Upper lobe of left lung (tissue), 6 donors: ENCODE measurements around the gene SPAG16. TPM values are rescaled to one million over a fixed set of nuclear protein-coding genes. Genes with fewer than 3 reads are reported as not detected.

Experiments used
- ATAC-seq, 2 donors: fragments of 200-7000 bp; cut with Tn5 transposase; one replicate each; pipeline ENCODE4 v1.9.1; 2022; ENCODE audit warnings: mild to moderate bottlenecking in 2 of 2, moderate library complexity in 2 of 2; ENCODE audit not compliant: low FRiP score in 2 of 2
- DNase-seq, 2 donors: peaks; one replicate each; pipeline ENCODE4 v3.0.0-alpha.2; 2019 to 2020
- H3K27ac ChIP-seq, 4 donors: fragments of 200-600 bp; sonication (generic); one replicate each; pipeline ENCODE4 v1.5.1; 2016 to 2019
- H3K27me3 ChIP-seq, 4 donors: fragments of 200-600 bp; sonication (generic); one replicate each; pipeline ENCODE4 v1.5.1; 2017 to 2019
- H3K36me3 ChIP-seq, 4 donors: fragments of 200-600 bp; sonication (generic); one replicate each; pipeline ENCODE4 v1.5.1; 2016 to 2019
- H3K4me1 ChIP-seq, 4 donors: fragments of 200-600 bp; sonication (generic); one replicate each; pipeline ENCODE4 v1.5.1; 2018 to 2019
- H3K4me3 ChIP-seq, 4 donors: fragments of 200-600 bp; sonication (generic); one replicate each; pipeline ENCODE4 v1.5.1; 2017 to 2019; ENCODE audit warnings: mild to moderate bottlenecking in 2 of 4, moderate library complexity in 1 of 4
- H3K9me3 ChIP-seq, 4 donors: fragments of 200-600 bp; sonication (generic); one replicate each; pipeline ENCODE4 v1.5.1; 2018 to 2019
- CTCF ChIP-seq, 6 experiments: fragments of 450-650 bp in 4 of 6; fragments of 200-600 bp in 2 of 6; sonication (generic) in 2 of 6; IDR thresholded peaks; one replicate each; pipeline ENCODE4 v1.5.1; 2016 to 2019; ENCODE audit warnings: antibody characterized with exemption in 6 of 6
- EP300 ChIP-seq, 4 donors: sonication (generic); formaldehyde crosslinking; IDR thresholded peaks; one replicate each; pipeline ENCODE4 v1.5.1; 2017; ENCODE audit warnings: antibody characterized with exemption in 4 of 4, control low read depth in 2 of 4
- POLR2A ChIP-seq, 4 donors: fragments of 450-650 bp; IDR thresholded peaks; one replicate each; pipeline ENCODE4 v1.5.1; 2016 to 2017; ENCODE audit warnings: antibody characterized with exemption in 4 of 4, mild to moderate bottlenecking in 2 of 4
- POLR2AphosphoS5 ChIP-seq, 2 donors: sonication (generic); formaldehyde crosslinking; IDR thresholded peaks; one replicate each; pipeline ENCODE4 v1.5.1; 2017; ENCODE audit warnings: antibody characterized with exemption in 2 of 2
- WGBS, 2 donors: methylation state at CpG; one replicate each; pipeline ENCODE4 v1.1.5; 2017 to 2018; 5-methylcytosine and 5-hydroxymethylcytosine counted together
- total RNA-seq, 6 donors: library from RNA; depleted of rRNA in 4 of 6; stranded (reverse); fragments of >200 nt in 4 of 6; gene quantifications; one replicate each; pipeline versions ENCODE4 v1.1.0 to v1.2.1, GENCODE V29; 2016 to 2021
- donor health status: DM: no; HTN: no; CAD: no; lungs with moderate emphysema.
- donor health status: DM: no; HTN: yes; CAD: no; lungs with severe emphysema.

SPAG16 gene
- total RNA-seq, 6 donors from 2014 or later, result 9.7 to 65.0 (median 12.9) TPM

- 77 to 81% methylated on average over 1 of the region's 1 CpG for WGBS, 2 donors
- ATAC-seq (no peak), DNase-seq (no peak)
- H3K36me3 ChIP-seq, result no peaks in the 10 kb centered on the region
- no peaks in the 10 kb centered on the region for H3K9me3 ChIP-seq
- no peak overlapping the region for H3K4me3 ChIP-seq
- no peak overlapping the region for H3K27ac ChIP-seq
- TF ChIP-seq CTCF (IDR thresholded peaks at IDR 0.05) (no peak), POLR2A (IDR thresholded peaks at IDR 0.05) (no peak), EP300 (IDR thresholded peaks at IDR 0.05) (no peak), POLR2AphosphoS5 (IDR thresholded peaks at IDR 0.05) (no peak)
- no peaks in the 10 kb centered on the region for H3K27me3 ChIP-seq
- H3K4me1 ChIP-seq, result no peaks in the 10 kb centered on the region
Observed at GRCh38 chr2:214088536-214088935, 804.3 kb downstream of the SPAG16 start.

GRCh38 chr2:214096208-214096715 is 812.0 kb downstream of the SPAG16 start:
- no peaks in the 10 kb centered on the region for H3K27me3 ChIP-seq
- H3K9me3 ChIP-seq, result no peaks in the 10 kb centered on the region
- no peaks in the 10 kb centered on the region for H3K36me3 ChIP-seq
- H3K27ac ChIP-seq, result no peak overlapping the region
- ATAC-seq (no peak), DNase-seq (no peak)
- no peaks in the 10 kb centered on the region for H3K4me1 ChIP-seq
- no peak for TF ChIP-seq EP300 (IDR thresholded peaks at IDR 0.05)
- TF ChIP-seq POLR2A (IDR thresholded peaks at IDR 0.05), result no peak
- no peak for TF ChIP-seq CTCF (IDR thresholded peaks at IDR 0.05)
- TF ChIP-seq POLR2AphosphoS5 (IDR thresholded peaks at IDR 0.05), result no peak
- 65 to 91% methylated on average over 4 of the region's 4 CpGs for WGBS, 2 donors
- no peak overlapping the region for H3K4me3 ChIP-seq

- H3K27ac ChIP-seq, result no peak overlapping the region
- no peaks in the 10 kb centered on the region for H3K36me3 ChIP-seq
- H3K4me1 ChIP-seq, result peaks cover 0 to 6% (median 2%) of the 10 kb centered on the region in 4 donors
- DNase-seq (no peak), ATAC-seq (no peak)
- TF ChIP-seq POLR2A (IDR thresholded peaks at IDR 0.05) (no peak), EP300 (IDR thresholded peaks at IDR 0.05) (no peak), POLR2AphosphoS5 (IDR thresholded peaks at IDR 0.05) (no peak), CTCF (IDR thresholded peaks at IDR 0.05) (no peak)
- H3K9me3 ChIP-seq, result no peaks in the 10 kb centered on the region
- no peaks in the 10 kb centered on the region for H3K27me3 ChIP-seq
- 31 to 38% methylated on average over 1 of the region's 1 CpG for WGBS, 2 donors
- H3K4me3 ChIP-seq, result no peak overlapping the region
Observed at GRCh38 chr2:214098811-214099210, 814.5 kb downstream of the SPAG16 start.

- Histone ChIP-seq H3K4me1 (peaks cover 0 to 6% (median 2%) of the 10 kb centered on the region in 4 donors), H3K36me3 (no peaks in the 10 kb centered on the region), H3K9me3 (no peaks in the 10 kb centered on the region), H3K27me3 (no peaks in the 10 kb centered on the region), H3K27ac (no peak overlapping the region), H3K4me3 (no peak overlapping the region)
- TF ChIP-seq EP300 (IDR thresholded peaks at IDR 0.05) (no peak), POLR2A (IDR thresholded peaks at IDR 0.05) (no peak), POLR2AphosphoS5 (IDR thresholded peaks at IDR 0.05) (no peak), CTCF (IDR thresholded peaks at IDR 0.05) (no peak)
- WGBS, 2 donors, result 80 to 86% methylated on average over 4 of the region's 4 CpGs
- ATAC-seq (no peak), DNase-seq (no peak)
Observed at GRCh38 chr2:214100488-214100887, 816.2 kb downstream of the SPAG16 start.
